Activated T-cell treated with anti-CD3 and anti-CD28 coated beads for 1 hour (primary cell): Measurements from ENCODE around the gene INF2.
"Not testable (repeated sequence)": the region's sequence is repeated elsewhere in the genome, so short reads cannot be mapped to it uniquely, and the experiment has no call there.

Experiments used
- DNase-seq: peaks from one replicate; pipeline ENCODE4 v3.0.0-alpha.2; 2020; ENCODE audit warnings: low read depth

INF2 gene

GRCh38 chr14:104734991-104735779 lies 45.8 kb downstream of the INF2 start:
- no peak for DNase-seq

DNA sequence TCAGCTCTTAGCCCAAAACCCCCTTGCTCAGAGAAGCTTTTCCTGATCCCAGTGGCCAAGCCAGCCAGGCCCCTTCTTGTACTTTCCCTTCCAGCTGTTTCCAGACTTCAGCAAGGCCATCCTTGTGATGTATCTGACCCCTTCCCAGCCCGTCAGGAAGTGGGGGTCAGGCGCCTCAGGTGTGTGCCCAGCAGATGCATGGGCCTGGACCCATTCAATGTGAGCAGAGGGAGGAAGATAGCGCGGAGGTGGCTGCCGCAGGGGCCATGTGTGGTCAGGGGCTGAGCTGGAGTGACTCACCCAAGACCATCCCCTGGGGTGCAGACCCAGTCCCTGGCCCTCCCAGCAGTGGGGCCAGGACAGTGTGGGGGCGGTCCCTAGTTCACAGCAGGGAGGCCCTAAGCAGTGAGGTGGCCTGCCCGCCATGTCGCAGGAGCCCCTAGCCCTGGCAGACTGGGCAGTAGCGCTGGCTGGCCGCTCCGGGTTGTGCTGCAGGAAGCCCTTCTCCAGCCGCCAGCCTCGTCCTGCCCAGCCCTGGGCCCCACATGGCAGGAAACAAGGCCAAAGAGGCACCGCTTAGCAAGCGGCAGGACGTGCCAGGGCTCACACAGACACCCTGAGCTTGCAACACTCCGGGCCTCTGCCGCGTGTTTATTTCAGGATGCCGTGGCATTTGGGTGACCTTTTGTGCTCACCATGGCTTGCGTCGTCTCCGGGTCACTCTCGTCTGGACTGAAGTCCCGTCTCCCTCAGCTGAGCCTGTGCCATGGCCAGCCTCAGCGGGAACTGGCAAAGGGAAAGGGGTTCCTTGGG lies 46.6 kb downstream of the INF2 start:
- DNase-seq: no peak

GRCh38 chr14:104738375-104739019 lies 49.1 kb downstream of the INF2 start:
- DNase-seq: no peak

- DNase-seq: no peak
Observed at GRCh38 chr14:104739026-104739425, 49.6 kb downstream of the INF2 start.

- no peak for DNase-seq
Observed at GRCh38 chr14:104739546-104740516, 50.4 kb downstream of the INF2 start.

- no peak for DNase-seq
Observed at GRCh38 chr14:104741108-104741802, 51.8 kb downstream of the INF2 start.

DNA sequence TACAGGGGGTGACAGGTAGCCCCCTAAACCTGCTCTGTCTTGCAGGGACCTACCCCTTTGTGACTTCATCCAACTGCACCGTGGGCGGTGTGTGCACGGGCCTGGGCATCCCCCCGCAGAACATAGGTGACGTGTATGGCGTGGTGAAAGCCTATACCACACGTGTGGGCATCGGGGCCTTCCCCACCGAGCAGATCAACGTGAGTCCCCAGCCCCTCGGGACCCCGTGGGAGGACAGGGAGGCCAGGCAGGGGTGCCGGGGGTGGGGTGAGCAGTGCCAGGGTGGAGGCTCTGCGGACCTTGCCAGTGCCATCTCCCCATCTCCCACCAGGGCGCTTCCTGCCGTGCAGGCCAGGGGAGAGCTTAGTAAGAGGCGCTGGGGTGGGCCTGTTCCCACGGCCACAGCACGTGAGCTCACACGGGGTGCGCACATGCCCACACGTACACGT lies 52.4 kb downstream of the INF2 start:
- DNase-seq: no peak

DNA sequence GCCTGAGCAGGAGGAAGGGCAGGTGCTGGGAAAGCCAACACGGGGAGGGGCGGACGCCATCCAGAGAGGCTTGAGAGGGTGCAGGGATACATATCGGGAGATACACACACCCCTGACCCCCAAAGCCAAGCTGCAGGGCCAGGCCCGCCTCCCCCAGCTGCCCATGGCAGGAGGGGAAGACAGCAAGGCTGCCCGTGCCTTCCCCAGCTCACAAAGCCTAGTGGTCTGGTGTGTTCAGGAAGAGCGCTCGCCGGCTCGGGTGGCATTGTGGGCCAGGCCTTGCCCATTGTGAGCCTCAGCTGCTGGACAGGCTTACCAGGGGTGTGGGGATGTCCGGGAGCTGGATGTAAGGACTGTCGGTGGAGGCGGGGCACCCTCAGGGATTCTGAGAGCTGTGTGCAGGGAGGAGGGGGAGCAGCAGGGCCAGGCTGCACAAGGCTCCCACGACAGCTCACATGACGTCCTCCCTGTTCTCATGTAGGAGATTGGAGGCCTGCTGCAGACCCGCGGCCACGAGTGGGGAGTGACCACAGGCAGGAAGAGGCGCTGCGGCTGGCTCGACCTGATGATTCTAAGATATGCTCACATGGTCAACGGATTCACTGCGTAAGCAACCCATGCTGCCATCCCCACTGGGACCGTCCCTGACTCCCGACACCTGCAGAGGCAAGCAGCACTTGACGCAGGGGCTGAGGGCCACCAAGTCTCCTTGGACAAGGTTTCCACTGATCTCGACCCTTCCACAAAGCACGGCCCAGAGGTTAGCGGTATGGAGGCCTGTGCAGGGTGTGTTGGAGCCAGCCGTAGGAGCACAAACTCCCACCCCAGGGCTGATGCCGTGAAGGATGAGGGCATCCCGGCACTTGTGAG lies 53.4 kb downstream of the INF2 start:
- no peak for DNase-seq

GRCh38 chr14:104743461-104744380 lies 54.3 kb downstream of the INF2 start:
- DNase-seq: no peak

GRCh38 chr14:104744484-104744883 lies 55.1 kb downstream of the INF2 start:
- no peak for DNase-seq

DNA sequence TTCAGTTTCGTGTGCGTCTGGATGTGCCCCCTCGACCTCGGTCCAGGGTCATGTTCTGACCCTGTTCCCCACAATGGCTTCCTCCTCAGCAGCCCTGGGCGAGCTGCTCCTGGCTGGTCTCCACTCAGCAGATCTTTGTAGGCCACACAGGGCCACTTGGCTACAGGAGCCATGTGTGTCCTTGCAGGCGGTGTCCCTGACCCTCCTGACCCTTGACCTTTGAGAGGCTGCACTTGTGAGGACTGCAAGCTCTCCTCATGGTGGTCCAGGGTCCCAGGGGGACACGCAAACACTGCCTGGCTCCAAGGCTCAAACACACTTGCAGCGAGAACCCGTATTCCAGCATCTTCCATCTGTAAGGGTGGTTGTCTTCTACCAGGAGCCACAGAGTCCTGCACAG lies 56.0 kb downstream of the INF2 start:
- DNase-seq: no peak

GRCh38 chr14:104746071-104746545 lies 56.7 kb downstream of the INF2 start:
- DNase-seq: no peak

GRCh38 chr14:104746934-104747481 lies 57.6 kb downstream of the INF2 start:
- DNase-seq: no peak

GRCh38 chr14:104747876-104748275 lies 58.5 kb downstream of the INF2 start:
- DNase-seq: no peak

GRCh38 chr14:104749111-104749649 lies 59.8 kb downstream of the INF2 start:
- DNase-seq: no peak

DNA sequence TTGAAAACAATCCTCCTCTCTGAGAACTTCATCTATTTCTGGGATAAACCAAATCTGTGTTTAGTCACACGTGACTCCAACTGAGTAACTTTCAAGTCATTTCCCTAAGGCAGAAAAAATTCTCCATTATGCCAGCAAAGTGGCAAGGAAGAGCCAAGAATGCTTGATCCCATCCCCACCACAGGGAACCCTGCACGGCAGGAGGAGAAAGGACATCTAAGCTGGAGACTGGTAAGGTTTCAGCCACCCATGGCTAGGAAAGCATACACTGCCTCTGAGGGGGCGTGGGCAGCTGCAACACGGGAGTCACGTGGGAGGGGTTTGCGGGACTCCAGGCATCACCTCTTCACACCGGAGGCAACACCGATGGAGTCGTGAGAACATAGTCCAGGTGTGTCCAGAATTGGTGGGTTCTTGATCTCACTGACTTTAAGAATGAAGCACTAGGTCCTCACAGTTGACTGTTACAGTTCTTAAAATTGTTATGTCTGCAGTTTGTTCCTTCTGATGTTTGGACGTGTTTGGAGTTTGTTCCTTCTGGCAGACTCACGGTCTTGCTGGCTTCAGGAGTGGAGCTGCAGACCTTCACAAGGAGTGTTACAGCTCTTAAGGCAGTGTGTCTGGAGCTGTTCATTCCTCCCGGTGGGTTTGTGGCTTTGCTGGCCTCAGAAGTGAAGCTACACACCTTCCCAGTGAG lies 60.8 kb downstream of the INF2 start:
- no peak for DNase-seq

GRCh38 chr14:104750753-104751057 lies 61.3 kb downstream of the INF2 start:
- not testable (repeated sequence) for DNase-seq
